ENCODE measurements around the gene CDH12.

Gene CDH12

DNA sequence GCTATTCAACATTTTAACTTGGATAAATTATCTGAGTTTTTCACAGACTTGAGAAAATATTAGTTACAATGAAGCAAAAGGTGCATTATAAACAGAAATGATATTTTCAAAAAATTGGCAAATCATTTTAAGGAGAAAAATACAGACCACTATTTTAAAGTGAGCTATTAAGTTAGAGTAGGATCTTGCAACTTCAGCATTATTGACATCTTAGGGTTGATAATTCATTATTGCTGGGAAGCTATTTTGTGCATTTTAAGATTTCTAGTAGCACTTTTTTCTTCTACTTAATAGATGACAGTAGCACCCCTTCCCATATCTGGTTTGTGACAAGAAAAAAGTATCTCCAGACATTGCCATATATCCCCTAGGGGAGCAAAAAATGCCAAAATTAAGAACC is 774.1 kb downstream of the CDH12 start:
- Histone ChIP-seq H2AFZ (ENCODE audit: low read length) (no peak overlapping the region), H3K4me3 (ENCODE audit: low read depth, low read length, poor library complexity, severe bottlenecking) (no peak overlapping the region), H3K9ac (ENCODE audit: low read length) (no peak overlapping the region), H3K27me3 (ENCODE audit: insufficient read depth, low read length) (no peaks in the 10 kb centered on the region), H3K4me1 (ENCODE audit: insufficient read depth, low read length, severe bottlenecking) (no peaks in the 10 kb centered on the region), H3K79me2 (ENCODE audit: insufficient read depth, low read length) (no peaks in the 10 kb centered on the region), H3K36me3 (ENCODE audit: insufficient read depth, low read length) (no peaks in the 10 kb centered on the region), H3K4me2 (ENCODE audit: low read length) (no peak overlapping the region), H3K27ac (ENCODE audit: low read depth, low read length, poor library complexity, severe bottlenecking) (no peak overlapping the region), H4K20me1 (ENCODE audit: insufficient read depth, low read length) (no peaks in the 10 kb centered on the region), H3F3A (ENCODE audit: insufficient read depth, low read length) (no peaks in the 10 kb centered on the region), H3K9me3 (ENCODE audit: low read length) (no peaks in the 10 kb centered on the region), H3K9me2 (ENCODE audit: low read depth, low read length) (no peaks in the 10 kb centered on the region)
- TF ChIP-seq, protein P1, sequence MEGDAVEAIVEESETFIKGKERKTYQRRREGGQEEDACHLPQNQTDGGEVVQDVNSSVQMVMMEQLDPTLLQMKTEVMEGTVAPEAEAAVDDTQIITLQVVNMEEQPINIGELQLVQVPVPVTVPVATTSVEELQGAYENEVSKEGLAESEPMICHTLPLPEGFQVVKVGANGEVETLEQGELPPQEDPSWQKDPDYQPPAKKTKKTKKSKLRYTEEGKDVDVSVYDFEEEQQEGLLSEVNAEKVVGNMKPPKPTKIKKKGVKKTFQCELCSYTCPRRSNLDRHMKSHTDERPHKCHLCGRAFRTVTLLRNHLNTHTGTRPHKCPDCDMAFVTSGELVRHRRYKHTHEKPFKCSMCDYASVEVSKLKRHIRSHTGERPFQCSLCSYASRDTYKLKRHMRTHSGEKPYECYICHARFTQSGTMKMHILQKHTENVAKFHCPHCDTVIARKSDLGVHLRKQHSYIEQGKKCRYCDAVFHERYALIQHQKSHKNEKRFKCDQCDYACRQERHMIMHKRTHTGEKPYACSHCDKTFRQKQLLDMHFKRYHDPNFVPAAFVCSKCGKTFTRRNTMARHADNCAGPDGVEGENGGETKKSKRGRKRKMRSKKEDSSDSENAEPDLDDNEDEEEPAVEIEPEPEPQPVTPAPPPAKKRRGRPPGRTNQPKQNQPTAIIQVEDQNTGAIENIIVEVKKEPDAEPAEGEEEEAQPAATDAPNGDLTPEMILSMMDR (IDR thresholded peaks at IDR 0.05; ENCODE audit: low read length), result no peak
- no peak for TF ChIP-seq EZH2 (IDR thresholded peaks at IDR 0.05; ENCODE audit: borderline replicate concordance, low read length)

DNA sequence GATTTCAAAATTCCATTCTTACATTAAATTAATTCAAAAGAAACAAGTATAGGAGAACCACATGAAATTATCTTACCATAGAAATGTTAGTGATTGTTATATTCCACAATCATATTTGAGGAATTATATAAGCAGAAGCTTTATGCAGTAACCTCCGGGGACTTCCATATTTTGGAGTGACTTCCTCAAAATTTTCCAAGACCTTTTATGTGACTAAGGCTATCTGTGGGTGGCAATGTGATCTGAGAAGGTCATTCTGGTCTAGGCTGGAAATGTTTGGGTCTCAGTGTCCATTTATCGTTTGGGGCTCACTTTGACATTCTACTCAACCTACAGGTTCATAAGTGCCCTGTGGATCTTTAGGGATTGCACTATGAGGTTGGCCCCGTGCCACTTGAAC is 776.6 kb downstream of the CDH12 start:
- H3K36me3 ChIP-seq (ENCODE audit: insufficient read depth, low read length), result no peaks in the 10 kb centered on the region
- no peaks in the 10 kb centered on the region for H3K4me1 ChIP-seq (ENCODE audit: insufficient read depth, low read length, severe bottlenecking)
- no peak overlapping the region for H3K4me3 ChIP-seq (ENCODE audit: low read depth, low read length, poor library complexity, severe bottlenecking)
- H2AFZ ChIP-seq (ENCODE audit: low read length), result no peak overlapping the region
- H3K9me3 ChIP-seq (ENCODE audit: low read length), result no peaks in the 10 kb centered on the region
- H3K9ac ChIP-seq (ENCODE audit: low read length), result no peak overlapping the region
- no peaks in the 10 kb centered on the region for H4K20me1 ChIP-seq (ENCODE audit: insufficient read depth, low read length)
- no peaks in the 10 kb centered on the region for H3K9me2 ChIP-seq (ENCODE audit: low read depth, low read length)
- no peak overlapping the region for H3K27ac ChIP-seq (ENCODE audit: low read depth, low read length, poor library complexity, severe bottlenecking)
- no peaks in the 10 kb centered on the region for H3F3A ChIP-seq (ENCODE audit: insufficient read depth, low read length)
- TF ChIP-seq, protein P1 (IDR thresholded peaks at IDR 0.05; ENCODE audit: low read length), result no peak
- TF ChIP-seq EZH2 (IDR thresholded peaks at IDR 0.05; ENCODE audit: borderline replicate concordance, low read length), result no peak
- H3K79me2 ChIP-seq (ENCODE audit: insufficient read depth, low read length), result no peaks in the 10 kb centered on the region
- H3K4me2 ChIP-seq (ENCODE audit: low read length), result no peak overlapping the region
- H3K27me3 ChIP-seq (ENCODE audit: insufficient read depth, low read length), result no peaks in the 10 kb centered on the region

DNA sequence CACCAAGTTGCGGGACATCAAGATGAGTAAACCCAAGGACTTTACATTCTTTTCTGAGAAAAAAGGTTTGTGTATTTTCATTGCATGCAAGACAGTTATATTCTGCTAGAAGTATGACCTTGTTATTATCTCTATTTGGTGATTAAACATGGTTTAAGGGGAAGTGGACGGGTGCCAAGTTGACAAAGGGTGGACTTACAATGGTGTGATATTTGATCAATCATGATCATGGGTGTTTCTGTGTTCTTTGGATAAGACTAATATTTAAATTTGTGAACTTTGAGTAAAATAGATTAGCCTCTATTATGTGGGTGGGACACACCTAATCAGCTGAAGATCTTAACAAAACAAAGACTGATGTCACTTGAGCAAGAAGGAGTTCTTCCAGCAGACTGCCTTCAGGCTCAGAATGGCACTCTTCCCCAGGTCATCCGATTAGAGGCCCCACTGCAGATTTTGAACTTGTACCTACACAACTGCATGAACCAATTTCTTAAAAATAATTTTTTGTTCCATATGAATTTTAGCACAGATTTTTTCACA is 782.9 kb downstream of the CDH12 start:
- Histone ChIP-seq H3K9me3 (ENCODE audit: low read length) (no peaks in the 10 kb centered on the region), H3K4me3 (ENCODE audit: low read depth, low read length, poor library complexity, severe bottlenecking) (no peak overlapping the region), H4K20me1 (ENCODE audit: insufficient read depth, low read length) (no peaks in the 10 kb centered on the region), H3K79me2 (ENCODE audit: insufficient read depth, low read length) (no peaks in the 10 kb centered on the region), H3K9me2 (ENCODE audit: low read depth, low read length) (no peaks in the 10 kb centered on the region), H3K9ac (ENCODE audit: low read length) (no peak overlapping the region), H3K27ac (ENCODE audit: low read depth, low read length, poor library complexity, severe bottlenecking) (no peak overlapping the region), H3K4me1 (ENCODE audit: insufficient read depth, low read length, severe bottlenecking) (no peaks in the 10 kb centered on the region), H3K36me3 (ENCODE audit: insufficient read depth, low read length) (no peaks in the 10 kb centered on the region), H2AFZ (ENCODE audit: low read length) (no peak overlapping the region), H3K27me3 (ENCODE audit: insufficient read depth, low read length) (no peaks in the 10 kb centered on the region), H3F3A (ENCODE audit: insufficient read depth, low read length) (no peaks in the 10 kb centered on the region), H3K4me2 (ENCODE audit: low read length) (no peak overlapping the region)
- TF ChIP-seq, protein P1 (IDR thresholded peaks at IDR 0.05; ENCODE audit: low read length), result no peak
- TF ChIP-seq EZH2 (IDR thresholded peaks at IDR 0.05; ENCODE audit: borderline replicate concordance, low read length), result no peak

Data from OCI-LY1 (cell line).